Vagina (tissue), 2 donors: ENCODE measurements around the gene SLC25A21.

Experiments
- CTCF ChIP-seq, 3 experiments: fragments of 450-650 bp in 2 of 3; fragments of 200-600 bp in 1 of 3; sonication (generic) in 1 of 3; IDR thresholded peaks; one replicate each; pipeline ENCODE4 v1.5.1; 2017 to 2019; ENCODE audit warnings: antibody characterized with exemption in 3 of 3, mild to moderate bottlenecking in 2 of 3, moderate library complexity in 2 of 3
- POLR2A ChIP-seq, 2 donors: fragments of 450-650 bp; IDR thresholded peaks; one replicate each; pipeline ENCODE4 v1.6.1; 2017; ENCODE audit warnings: antibody characterized with exemption in 2 of 2, mild to moderate bottlenecking in 2 of 2, moderate library complexity in 2 of 2

- TF ChIP-seq CTCF (IDR thresholded peaks at IDR 0.05) (no peak), POLR2A (IDR thresholded peaks at IDR 0.05) (no peak)
Measured at GRCh38 chr14:36823651-36824050, 348.8 kb downstream of the SLC25A21 start.
